Tibial nerve (tissue), 4 donors: ENCODE results near the gene ST3GAL3.

Experiments
- EP300 ChIP-seq, 2 donors: sonication (generic); formaldehyde crosslinking; IDR thresholded peaks; one replicate each; pipeline ENCODE4 v1.6.1; 2017; ENCODE audit warnings: antibody characterized with exemption in 2 of 2, mild to moderate bottlenecking in 1 of 2
- POLR2A ChIP-seq, 2 donors: fragments of 450-650 bp; IDR thresholded peaks; one replicate each; pipeline ENCODE4 v1.6.1; 2017; ENCODE audit warnings: antibody characterized with exemption in 2 of 2, mild to moderate bottlenecking in 2 of 2, moderate library complexity in 2 of 2
- TF ChIP-seq, protein P1 (sequence below), 5 experiments: fragments of 200-600 bp in 3 of 5; fragments of 450-650 bp in 2 of 5; sonication (generic) in 3 of 5; IDR thresholded peaks; one replicate each; pipeline ENCODE4 v1.5.1; 2016 to 2019; ENCODE audit warnings: antibody characterized with exemption in 5 of 5, mild to moderate bottlenecking in 3 of 5, moderate library complexity in 2 of 5

DNA sequence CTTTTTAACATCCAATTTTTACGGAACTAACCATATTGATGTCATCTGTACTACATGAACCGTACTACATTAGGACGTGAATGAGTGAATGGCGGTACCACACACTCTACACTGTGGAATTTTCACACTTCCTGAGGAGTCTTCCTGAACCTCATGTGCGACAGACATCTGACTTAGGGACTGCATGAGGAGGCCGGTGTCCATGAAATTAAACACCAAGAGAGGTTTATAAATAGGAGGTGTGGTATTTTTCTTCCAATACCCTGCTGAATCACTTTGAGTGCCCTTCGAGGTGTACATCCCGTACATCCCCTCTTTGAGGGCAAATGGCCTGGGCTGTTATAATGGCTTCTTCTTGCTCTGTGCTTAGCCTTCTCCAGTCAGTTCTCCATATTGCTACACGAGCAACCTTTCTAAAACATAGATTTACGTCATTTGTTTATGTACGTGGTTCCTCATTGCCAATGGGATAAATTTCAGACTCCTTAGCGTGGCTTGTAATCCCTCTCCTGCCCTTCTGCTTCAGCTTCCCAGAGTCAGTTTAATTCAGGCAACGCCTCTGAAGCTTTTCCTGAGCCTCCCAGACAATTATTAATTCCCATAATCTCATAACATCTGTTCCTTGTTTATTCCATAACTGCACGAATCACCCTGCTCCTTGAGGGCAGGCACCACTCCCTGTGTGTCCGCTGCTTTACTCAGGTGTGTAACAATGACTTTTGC is 9.4 kb downstream of the ST3GAL3 start:
- TF ChIP-seq, protein P1, sequence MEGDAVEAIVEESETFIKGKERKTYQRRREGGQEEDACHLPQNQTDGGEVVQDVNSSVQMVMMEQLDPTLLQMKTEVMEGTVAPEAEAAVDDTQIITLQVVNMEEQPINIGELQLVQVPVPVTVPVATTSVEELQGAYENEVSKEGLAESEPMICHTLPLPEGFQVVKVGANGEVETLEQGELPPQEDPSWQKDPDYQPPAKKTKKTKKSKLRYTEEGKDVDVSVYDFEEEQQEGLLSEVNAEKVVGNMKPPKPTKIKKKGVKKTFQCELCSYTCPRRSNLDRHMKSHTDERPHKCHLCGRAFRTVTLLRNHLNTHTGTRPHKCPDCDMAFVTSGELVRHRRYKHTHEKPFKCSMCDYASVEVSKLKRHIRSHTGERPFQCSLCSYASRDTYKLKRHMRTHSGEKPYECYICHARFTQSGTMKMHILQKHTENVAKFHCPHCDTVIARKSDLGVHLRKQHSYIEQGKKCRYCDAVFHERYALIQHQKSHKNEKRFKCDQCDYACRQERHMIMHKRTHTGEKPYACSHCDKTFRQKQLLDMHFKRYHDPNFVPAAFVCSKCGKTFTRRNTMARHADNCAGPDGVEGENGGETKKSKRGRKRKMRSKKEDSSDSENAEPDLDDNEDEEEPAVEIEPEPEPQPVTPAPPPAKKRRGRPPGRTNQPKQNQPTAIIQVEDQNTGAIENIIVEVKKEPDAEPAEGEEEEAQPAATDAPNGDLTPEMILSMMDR (IDR thresholded peaks at IDR 0.05): no peak
- TF ChIP-seq EP300 (IDR thresholded peaks at IDR 0.05) (no peak), POLR2A (IDR thresholded peaks at IDR 0.05) (no peak)
